ENCODE results near the gene PEX11G. TPM values are rescaled to one million over a fixed set of nuclear protein-coding genes. Genes with fewer than 3 reads are reported as not detected.

PEX11G gene
- total RNA-seq, 1 donor from 2014 or later = 2.6 TPM

- no peak for DNase-seq (ENCODE audit: low spot score)
Measured at GRCh38 chr19:7429638-7430282, 59.1 kb downstream of the PEX11G start.

DNA sequence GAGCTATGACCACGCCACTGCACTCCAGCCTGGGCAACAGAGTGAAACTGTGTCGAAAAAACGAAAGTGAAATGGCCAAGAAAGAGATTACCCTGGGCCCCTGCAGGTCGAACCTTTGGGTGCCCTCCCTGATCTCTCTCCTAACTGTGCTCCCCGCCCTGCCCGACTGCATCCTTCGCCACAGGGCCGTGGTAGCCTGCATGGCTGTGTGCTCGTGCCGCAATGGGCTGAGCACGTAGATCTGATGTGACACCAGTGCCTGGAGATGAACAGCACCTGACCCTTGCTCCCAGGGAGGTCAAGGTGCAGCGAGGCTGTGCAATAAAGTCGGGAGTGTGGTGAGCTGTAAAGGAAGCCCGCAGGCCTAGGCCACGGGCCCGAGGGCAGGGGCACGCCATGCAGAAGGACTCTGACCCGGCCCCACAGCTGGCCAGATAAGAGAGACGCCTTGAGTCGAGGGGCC is 60.2 kb downstream of the PEX11G start:
- DNase-seq (ENCODE audit: low spot score) = no peak
- TF ChIP-seq, protein P1, sequence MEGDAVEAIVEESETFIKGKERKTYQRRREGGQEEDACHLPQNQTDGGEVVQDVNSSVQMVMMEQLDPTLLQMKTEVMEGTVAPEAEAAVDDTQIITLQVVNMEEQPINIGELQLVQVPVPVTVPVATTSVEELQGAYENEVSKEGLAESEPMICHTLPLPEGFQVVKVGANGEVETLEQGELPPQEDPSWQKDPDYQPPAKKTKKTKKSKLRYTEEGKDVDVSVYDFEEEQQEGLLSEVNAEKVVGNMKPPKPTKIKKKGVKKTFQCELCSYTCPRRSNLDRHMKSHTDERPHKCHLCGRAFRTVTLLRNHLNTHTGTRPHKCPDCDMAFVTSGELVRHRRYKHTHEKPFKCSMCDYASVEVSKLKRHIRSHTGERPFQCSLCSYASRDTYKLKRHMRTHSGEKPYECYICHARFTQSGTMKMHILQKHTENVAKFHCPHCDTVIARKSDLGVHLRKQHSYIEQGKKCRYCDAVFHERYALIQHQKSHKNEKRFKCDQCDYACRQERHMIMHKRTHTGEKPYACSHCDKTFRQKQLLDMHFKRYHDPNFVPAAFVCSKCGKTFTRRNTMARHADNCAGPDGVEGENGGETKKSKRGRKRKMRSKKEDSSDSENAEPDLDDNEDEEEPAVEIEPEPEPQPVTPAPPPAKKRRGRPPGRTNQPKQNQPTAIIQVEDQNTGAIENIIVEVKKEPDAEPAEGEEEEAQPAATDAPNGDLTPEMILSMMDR (IDR thresholded peaks at IDR 0.05) = no peak
- H3K9me3 Mint-ChIP-seq (ENCODE audit: low read depth) = no peaks in the 10 kb centered on the region
- no peaks in the 10 kb centered on the region for H3K27me3 Mint-ChIP-seq (ENCODE audit: low read depth)
- H3K4me1 Mint-ChIP-seq (ENCODE audit: low read depth) = peaks cover 5% of the 10 kb centered on the region
- H3K36me3 Mint-ChIP-seq (ENCODE audit: low read depth) = no peaks in the 10 kb centered on the region
- H3K4me3 Mint-ChIP-seq (ENCODE audit: unreplicated experiment) = no peak overlapping the region
- H3K27ac Mint-ChIP-seq (ENCODE audit: unreplicated experiment) = no peak overlapping the region

More at GRCh38 chr19:7429638-7430282, 59.1 kb downstream of the PEX11G start:
- H3K27me3 Mint-ChIP-seq (ENCODE audit: low read depth) = no peaks in the 10 kb centered on the region
- H3K4me1 Mint-ChIP-seq (ENCODE audit: low read depth) = peaks cover 5% of the 10 kb centered on the region
- TF ChIP-seq, protein P1 (IDR thresholded peaks at IDR 0.05) = no peak
- H3K9me3 Mint-ChIP-seq (ENCODE audit: low read depth) = no peaks in the 10 kb centered on the region
- H3K27ac Mint-ChIP-seq (ENCODE audit: unreplicated experiment) = no peak overlapping the region
- H3K36me3 Mint-ChIP-seq (ENCODE audit: low read depth) = no peaks in the 10 kb centered on the region
- H3K4me3 Mint-ChIP-seq (ENCODE audit: unreplicated experiment) = no peak overlapping the region

- Mint-ChIP-seq H3K9me3 (ENCODE audit: low read depth) (no peaks in the 10 kb centered on the region), H3K4me1 (ENCODE audit: low read depth) (peaks cover 5% of the 10 kb centered on the region), H3K27ac (ENCODE audit: unreplicated experiment) (no peak overlapping the region), H3K27me3 (ENCODE audit: low read depth) (no peaks in the 10 kb centered on the region), H3K36me3 (ENCODE audit: low read depth) (no peaks in the 10 kb centered on the region), H3K4me3 (ENCODE audit: unreplicated experiment) (no peak overlapping the region)
- DNase-seq (ENCODE audit: low spot score) = no peak
- TF ChIP-seq, protein P1 (IDR thresholded peaks at IDR 0.05) = no peak
Measured at GRCh38 chr19:7427944-7428343, 60.9 kb downstream of the PEX11G start.

DNA sequence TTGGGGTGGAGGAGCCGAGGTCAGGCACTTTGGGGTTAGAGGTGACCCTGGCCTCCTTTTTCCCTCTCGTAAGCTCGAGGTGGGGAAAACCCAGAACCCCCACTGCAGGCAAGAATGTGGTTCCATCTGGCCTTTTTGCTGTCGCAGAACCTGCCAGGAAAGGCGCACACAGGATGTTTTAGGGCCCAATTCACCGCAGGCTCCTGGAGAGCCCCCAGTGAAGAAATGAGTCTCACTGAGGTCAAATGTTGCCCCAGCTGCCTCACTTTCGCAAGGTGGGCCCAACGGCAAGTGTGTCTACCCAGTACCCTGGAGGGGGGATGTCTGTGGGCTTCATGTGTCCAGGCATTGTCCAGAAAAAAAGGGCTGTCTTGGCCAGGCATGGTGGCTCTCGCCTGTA is 61.8 kb downstream of the PEX11G start:
- H3K9me3 Mint-ChIP-seq (ENCODE audit: low read depth) = no peaks in the 10 kb centered on the region
- no peak overlapping the region for H3K27ac Mint-ChIP-seq (ENCODE audit: unreplicated experiment)
- H3K27me3 Mint-ChIP-seq (ENCODE audit: low read depth) = no peaks in the 10 kb centered on the region

More for the DNA sequence above, 61.8 kb downstream of the PEX11G start:
- Mint-ChIP-seq H3K4me1 (ENCODE audit: low read depth) (peaks cover 5% of the 10 kb centered on the region), H3K36me3 (ENCODE audit: low read depth) (peaks cover 3% of the 10 kb centered on the region), H3K4me3 (ENCODE audit: unreplicated experiment) (no peak overlapping the region)
- TF ChIP-seq, protein P1 (IDR thresholded peaks at IDR 0.05) = no peak
- no peak for DNase-seq (ENCODE audit: low spot score)

Other genes starting within 250 kb of the PEX11G start
- 19.5 to 32.5 TPM (median 30.9 TPM) in 3 replicates for gene INSR, start 194.6 kb downstream of the PEX11G start, total RNA-seq
- gene ARHGEF18, start 140.1 kb downstream of the PEX11G start, total RNA-seq = 29.9 to 36.4 TPM (median 34.1 TPM) in 3 replicates
- 72.8 to 78.9 TPM (median 78.1 TPM) in 3 replicates for gene ZNF358, start 27.1 kb upstream of the PEX11G start, total RNA-seq
- 25.9 to 27.9 TPM (median 27.8 TPM) in 3 replicates for gene MCOLN1, start 33.6 kb upstream of the PEX11G start, total RNA-seq
- gene PNPLA6, start 46.7 kb upstream of the PEX11G start, total RNA-seq = 78.1 to 97.9 TPM (median 87.9 TPM) in 3 replicates
- gene CAMSAP3, start 106.8 kb upstream of the PEX11G start, total RNA-seq = 0.41 to 0.42 TPM in 2 of 3 replicates, not detected in the other
- 26.7 to 29.8 TPM (median 27.4 TPM) in 3 replicates for gene XAB2, start 140.5 kb upstream of the PEX11G start, total RNA-seq
- 78.8 to 113 TPM (median 80.7 TPM) in 3 replicates for gene PET100, start 140.8 kb upstream of the PEX11G start, total RNA-seq
- not detected in 3 replicates for gene PCP2, start 144.7 kb upstream of the PEX11G start, total RNA-seq
- gene STXBP2, start 148.1 kb upstream of the PEX11G start, total RNA-seq = 2.7 to 10.2 TPM (median 8.1 TPM) in 3 replicates
- gene RETN, start 180.0 kb upstream of the PEX11G start, total RNA-seq = not detected in 3 replicates
- not detected in 3 replicates for gene MCEMP1, start 188.1 kb upstream of the PEX11G start, total RNA-seq
- 94.3 to 107 TPM (median 97.2 TPM) in 3 replicates for gene TRAPPC5, start 191.8 kb upstream of the PEX11G start, total RNA-seq
- gene FCER2, start 213.1 kb upstream of the PEX11G start, total RNA-seq = not detected in 3 replicates
- gene CLEC4G, start 243.1 kb upstream of the PEX11G start, total RNA-seq = not detected in 3 replicates

Measured in chondrocyte (in vitro differentiated cells).